K562 (cell line): Measurements from ENCODE around the gene PACRG. TPM values are rescaled to one million over a fixed set of nuclear protein-coding genes. Genes with fewer than 3 reads are reported as not detected.

Source experiments
- ATAC-seq: fragments of 200-7000 bp; cut with Tn5 transposase; 3 replicates; pipeline ENCODE4 v1.9.1; 2020; ENCODE audit warnings: moderate library complexity
- BruUV-seq: library from RNA; stranded (reverse); fragments of 400-500 nt; replicated peaks from 2 replicates; lab custom pipeline; 2021; lab: Mats Ljungman, UMichigan
- CTCF ChIA-PET: fragments of 300-600 bp; formaldehyde crosslinking; extraction: SDS; loops from one replicate; lab custom pipeline; 2021; ENCODE audit warnings: low intra/inter-chr PET ratio; lab: Yijun Ruan, JAX
- POLR2A ChIA-PET: fragments of 300-600, 350-650 bp; sonication (Branson Sonifier 250); formaldehyde crosslinking; extraction: SDS; loops from one replicate; lab custom pipeline; 2021; ENCODE audit warnings: antibody characterized with exemption, inconsistent platforms; lab: Yijun Ruan, JAX
- DNase-seq, 4 experiments: peaks; one replicate each; pipeline versions ENCODE4 v3.0.0 to v3.0.0-alpha.2; 2011 to 2018; ENCODE audit warnings: low spot score in 3 of 4, mixed read lengths in 3 of 4; ENCODE audit errors: extremely low read depth in 1 of 4
- FAIRE-seq: peaks from 2 replicates; lab custom pipeline; 2011; peaks lifted over from hg19 to GRCh38; lab: Jason Lieb, UNC
- H2AFZ ChIP-seq: 2 replicates; pipeline ENCODE4 v1.6.0; 2011; ENCODE audit warnings: low read depth, low read length, control low read depth, inconsistent platforms
- H3K27ac ChIP-seq: fragments of 200-600 bp; 3 replicates; pipeline ENCODE4 v1.8.0; 2011; ENCODE audit warnings: low read depth, mild to moderate bottlenecking, control low read depth, inconsistent platforms, low read length, moderate library complexity, mixed read lengths; ENCODE audit errors: extremely low read depth
- H3K27me3 ChIP-seq, 2 experiments: fragments of 300-600 bp in 1 of 2; 2 replicates in 1 of 2; 3 replicates in 1 of 2; pipeline versions ENCODE4 v1.6.0 to v1.8.0; 2011; ENCODE audit warnings: inconsistent platforms in 2 of 2, low read length in 2 of 2, mild to moderate bottlenecking in 1 of 2, mixed read lengths in 1 of 2, moderate library complexity in 1 of 2; ENCODE audit not compliant: control insufficient read depth in 2 of 2, insufficient read depth in 2 of 2
- H3K36me3 ChIP-seq: fragments of 300-600 bp; 3 replicates; pipeline ENCODE4 v1.8.0; 2011; ENCODE audit warnings: mild to moderate bottlenecking, low read length, inconsistent platforms; ENCODE audit not compliant: control insufficient read depth, insufficient read depth
- H3K4me1 ChIP-seq, 2 experiments: fragments of 200-600 bp in 1 of 2; replicated peaks in 1 of 2; 2 replicates in 1 of 2; 3 replicates in 1 of 2; pipeline versions ENCODE4 v1.5.1 to v1.8.0; 2011; ENCODE audit warnings: inconsistent platforms in 2 of 2, low read length in 2 of 2, mild to moderate bottlenecking in 1 of 2, mixed read lengths in 1 of 2, moderate library complexity in 1 of 2; ENCODE audit not compliant: control insufficient read depth in 2 of 2, insufficient read depth in 2 of 2
- H3K4me2 ChIP-seq: 2 replicates; pipeline ENCODE4 v1.6.1; 2011; ENCODE audit warnings: low read length, control low read depth, inconsistent platforms, mixed read lengths; ENCODE audit not compliant: insufficient read depth
- H3K4me3 ChIP-seq: fragments of 200-600 bp; sonication (generic), shearing (Covaris generic); 2 replicates; pipeline ENCODE4 v1.5.1; 2016; ENCODE audit warnings: control low read depth, inconsistent platforms
- H3K79me2 ChIP-seq: fragments of 200-600 bp; 3 replicates; pipeline ENCODE4 v1.8.0; 2011; ENCODE audit warnings: low read length, inconsistent platforms; ENCODE audit not compliant: control insufficient read depth, insufficient read depth
- H3K9ac ChIP-seq, 2 experiments: 2 replicates each; pipeline versions ENCODE4 v1.6.0 to v1.6.1; 2011; ENCODE audit warnings: low read depth in 2 of 2, low read length in 2 of 2, control low read depth in 1 of 2, inconsistent platforms in 1 of 2, mild to moderate bottlenecking in 1 of 2, mixed read lengths in 1 of 2; ENCODE audit not compliant: insufficient read depth in 1 of 2
- H3K9me1 ChIP-seq: one replicate; pipeline ENCODE4 v1.6.0; 2011; ENCODE audit warnings: inconsistent platforms, mild to moderate bottlenecking, low read length, moderate library complexity; ENCODE audit not compliant: control insufficient read depth, insufficient read depth
- H3K9me3 ChIP-seq: replicated peaks from 2 replicates; pipeline ENCODE4 v1.5.1; 2011; ENCODE audit warnings: low read depth, low read length, inconsistent platforms; ENCODE audit not compliant: control insufficient read depth, insufficient read depth
- H4K20me1 ChIP-seq: replicated peaks from 2 replicates; pipeline ENCODE4 v1.6.1; 2011; ENCODE audit warnings: low read length, inconsistent platforms, mixed read lengths; ENCODE audit not compliant: control insufficient read depth, insufficient read depth
- CEBPZ ChIP-seq: fragments of 150-350 bp; IDR thresholded peaks from 2 replicates; pipeline ENCODE4 v1.6.1; 2014; ENCODE audit warnings: low read depth, mild to moderate bottlenecking, low read length, borderline replicate concordance
- FOXA3 ChIP-seq, 2 experiments: fragments of 450-650 bp in 1 of 2; sonication (generic) in 1 of 2; formaldehyde crosslinking; IDR thresholded peaks in 1 of 2; conservative IDR thresholded peaks in 1 of 2; 2 replicates each; pipeline versions ENCODE4 v1.4.0 to v1.8.0; 2020 to 2022; ENCODE audit warnings: mild to moderate bottlenecking in 2 of 2, missing genetic modification reagents in 1 of 2
- HDAC6 ChIP-seq: IDR thresholded peaks from 2 replicates; pipeline ENCODE4 v1.6.1; 2012; ENCODE audit warnings: low read depth, mild to moderate bottlenecking, control low read depth, inconsistent platforms, low read length, moderate library complexity
- KDM1A ChIP-seq, 2 experiments: fragments of 450-650 bp; IDR thresholded peaks; 2 replicates each; pipeline ENCODE4 v1.6.1; 2016; ENCODE audit warnings: mild to moderate bottlenecking in 2 of 2
- NR1H2 ChIP-seq: sonication (generic); formaldehyde crosslinking; IDR thresholded peaks from 2 replicates; pipeline ENCODE4 v1.4.0; 2020; ENCODE audit warnings: mild to moderate bottlenecking, missing genetic modification reagents
- POLR3G ChIP-seq: IDR thresholded peaks from 2 replicates; pipeline ENCODE4 v1.6.1; 2011; ENCODE audit not compliant: insufficient read length, insufficient replicate concordance; ENCODE audit errors: extremely low read depth
- RBM14 ChIP-seq: fragments of 200-400 bp; formaldehyde crosslinking; IDR thresholded peaks from 2 replicates; pipeline ENCODE4 v1.6.1; 2018; ENCODE audit warnings: low read depth, mild to moderate bottlenecking, low read length, moderate library complexity, borderline replicate concordance; ENCODE audit not compliant: insufficient read depth
- SAFB2 ChIP-seq: fragments of 200-400 bp; formaldehyde crosslinking; IDR thresholded peaks from 2 replicates; pipeline ENCODE4 v1.6.1; 2018; ENCODE audit warnings: borderline replicate concordance, low read length, low read depth, moderate library complexity; ENCODE audit not compliant: severe bottlenecking
- SIN3B ChIP-seq: fragments of 450-650 bp; IDR thresholded peaks from 2 replicates; pipeline ENCODE4 v1.6.1; 2017; ENCODE audit warnings: low read depth, mild to moderate bottlenecking, moderate library complexity
- SIRT6 ChIP-seq: IDR thresholded peaks from one replicate; pipeline ENCODE4 v1.6.1; 2012; ENCODE audit warnings: low read depth, mild to moderate bottlenecking, control low read depth, inconsistent platforms, low read length, moderate library complexity
- TAF1 ChIP-seq: IDR thresholded peaks from 2 replicates; pipeline ENCODE4 v1.6.1; 2011; ENCODE audit warnings: mild to moderate bottlenecking, low read length, moderate library complexity; ENCODE audit not compliant: insufficient read depth, control insufficient read depth, severe bottlenecking; ENCODE audit errors: extremely low read depth
- TAL1 ChIP-seq: fragments of 450-650 bp; IDR thresholded peaks from 2 replicates; pipeline ENCODE4 v1.6.1; 2016; ENCODE audit warnings: mild to moderate bottlenecking
- TCF7L2 ChIP-seq: fragments of 150-350 bp; IDR thresholded peaks from 2 replicates; pipeline ENCODE4 v1.6.1; 2016; ENCODE audit warnings: low read depth, mild to moderate bottlenecking, low read length, moderate library complexity
- TRIM24 ChIP-seq, 2 experiments: fragments of 450-650 bp; IDR thresholded peaks; 2 replicates each; pipeline ENCODE4 v1.6.1; 2016
- ZKSCAN1 ChIP-seq: fragments of 150-350 bp; IDR thresholded peaks from 2 replicates; pipeline ENCODE4 v1.6.1; 2016; ENCODE audit warnings: low read depth, low read length
- ZNF184 ChIP-seq: sonication (generic); formaldehyde crosslinking; IDR thresholded peaks from 2 replicates; pipeline ENCODE4 v1.5.0; 2020; ENCODE audit warnings: missing genetic modification reagents
- ZNF354B ChIP-seq: fragments of 250-450 bp; sonication (Bioruptor Pico); IDR thresholded peaks from 2 replicates; pipeline ENCODE4 v1.4.0; 2020
- ZNF668 ChIP-seq: fragments of 250-450 bp; sonication (Bioruptor Pico); IDR thresholded peaks from 2 replicates; pipeline ENCODE4 v1.8.0; 2022; ENCODE audit warnings: mild to moderate bottlenecking, inconsistent platforms
- WGBS: fragments of 100-300 bp; shearing (Covaris generic); methylation state at CpG from one replicate; pipeline ENCODE4 v1.1.6; 2016; ENCODE audit warnings: low coverage, mixed read lengths; ENCODE audit not compliant: insufficient coverage; ENCODE audit errors: missing lambda C conversion rate; 5-methylcytosine and 5-hydroxymethylcytosine counted together
- in situ Hi-C: fragments of 300-500 bp; cut with MboI; formaldehyde crosslinking; loops from 4 replicates; pipeline ENCODE4 v1.15.0; 2018; ENCODE audit warnings: inconsistent platforms, mixed read lengths
- intact Hi-C: fragments of 100-400 bp; cut with micrococcal nuclease; formaldehyde crosslinking; loops from 2 replicates; pipeline ENCODE4 v1.14.2; 2022
- polyA plus RNA-seq, 8 experiments: library from polyadenylated mRNA; depleted of rRNA in 4 of 8; stranded (reverse) in 5 of 8; unstranded in 3 of 8; fragments of >200 nt; fragmentation: Nextera tagmentation in 2 of 8; fragmentation: Illumina TruSeq in 1 of 8; extraction: Ambion mirVana in 2 of 8; extraction: Trizol in 1 of 8; gene quantifications; 2 replicates each; pipeline versions ENCODE4 v1.2.1 to v1.2.3, GENCODE V29; 2011 to 2014; ENCODE audit warnings: inconsistent platforms in 1 of 8, missing spikeins in 1 of 8
- total RNA-seq, 7 experiments: library from RNA; depleted of rRNA in 6 of 7; stranded (reverse); fragments of >200 nt in 6 of 7; fragmentation: Illumina TruSeq in 2 of 7; extraction: Trizol in 2 of 7; gene quantifications; 2 replicates each; pipeline versions ENCODE4 v1.2.1 to v1.2.3, GENCODE V29; 2011 to 2021; ENCODE audit warnings: low replicate concordance in 1 of 7

The PACRG gene
- total and polyA plus RNA-seq, 9 of the 15 experiments (the other 6 are each of a cell fraction or from before 2014, with no cell fraction given), result 0.04 TPM; not detected in 8

- no TSS peak for BruUV-seq
- TF ChIP-seq NR1H2 (CRISPR knock-in tag) (no peak), SAFB2 (no peak), SIRT6 (no peak), ZNF184 (CRISPR knock-in tag) (no peak), TAL1 (no peak), ZNF354B (CRISPR knock-in tag) (no peak), HDAC6 (no peak), CEBPZ (no peak), ZNF668 (CRISPR knock-in tag) (no peak), KDM1A (IDR thresholded peaks at IDR 0.05) (no peak), ZKSCAN1 (no peak), RBM14 (no peak), FOXA3 (CRISPR knock-in tag; conservative IDR thresholded peaks at IDR 0.05 in 1 of 2, IDR thresholded peaks at IDR 0.05 in 1 of 2) (no peak), TCF7L2 (no peak), SIN3B (no peak), TRIM24 (IDR thresholded peaks at IDR 0.05) (no peak), TAF1 (no peak), POLR3G (no peak)
- Histone ChIP-seq H3K79me2 (no peaks in the 10 kb centered on the region), H3K9me1 (no peaks in the 10 kb centered on the region), H3K36me3 (no peaks in the 10 kb centered on the region), H3K4me3 (no peak overlapping the region), H3K9ac (no peak overlapping the region), H3K27me3 (no peaks in the 10 kb centered on the region), H3K4me1 (no peaks in the 10 kb centered on the region), H4K20me1 (no peaks in the 10 kb centered on the region), H2AFZ (no peak overlapping the region), H3K4me2 (no peak overlapping the region), H3K9me3 (no peaks in the 10 kb centered on the region), H3K27ac (no peak overlapping the region)
- no peak for DNase-seq
- WGBS, result 0% methylated on average over 4 of the region's 4 CpGs
- in situ Hi-C loops, result no loop called here
- ChIA-PET POLR2A (interaction anchor here (0.6 to 1.1 kb wide), 2 partner anchors 41 to 877 kb away, joined by 3 read pairs; no protein-coding TSS in a partner anchor), CTCF (no interaction called here)
- intact Hi-C loops, result no loop called here
- no peak for FAIRE-seq
- ATAC-seq, result no peak
These were observed 16.4 kb upstream of the PACRG start for GRCh38 chr6:162711376-162711775.
